Cerebellar cortex (tissue), 1 donor: ENCODE results near the gene SLITRK3.
"Not testable (repeated sequence)": the region's sequence is repeated elsewhere in the genome, so short reads cannot be mapped to it uniquely, and the experiment has no call there.

Experiments used
- DNase-seq: peaks from one replicate; pipeline ENCODE4 v3.0.0-alpha.2; 2015; ENCODE audit warnings: low spot score

SLITRK3 gene

GRCh38 chr3:165192610-165193192 lies 3.5 kb downstream of the SLITRK3 start:
- DNase-seq = peak; percentile 43

GRCh38 chr3:165191491-165191890 lies 4.7 kb downstream of the SLITRK3 start:
- DNase-seq = peak; percentile 53

- DNase-seq = no peak
These were observed 7.7 kb downstream of the SLITRK3 start for GRCh38 chr3:165188452-165188851.

- DNase-seq = peak; percentile 88
These were observed 10.4 kb downstream of the SLITRK3 start for GRCh38 chr3:165185707-165186327.

GRCh38 chr3:165181556-165181955 lies 14.6 kb downstream of the SLITRK3 start:
- DNase-seq = no peak

GRCh38 chr3:165170236-165170635 lies 25.9 kb downstream of the SLITRK3 start:
- no peak for DNase-seq

- no peak for DNase-seq
These were observed 26.8 kb downstream of the SLITRK3 start for GRCh38 chr3:165169368-165169767.

- DNase-seq = no peak
These were observed 33.3 kb downstream of the SLITRK3 start for GRCh38 chr3:165162883-165163282.

- DNase-seq = no peak
These were observed 36.3 kb downstream of the SLITRK3 start for GRCh38 chr3:165159760-165160421.

- no peak for DNase-seq
These were observed 38.2 kb downstream of the SLITRK3 start for GRCh38 chr3:165158011-165158410.

GRCh38 chr3:165156757-165157420 lies 39.3 kb downstream of the SLITRK3 start:
- no peak for DNase-seq

- DNase-seq = no peak
These were observed 47.2 kb downstream of the SLITRK3 start for GRCh38 chr3:165148876-165149441.

GRCh38 chr3:165144271-165144670 lies 51.9 kb downstream of the SLITRK3 start:
- no peak for DNase-seq

GRCh38 chr3:165139918-165140317 lies 56.3 kb downstream of the SLITRK3 start:
- DNase-seq = not testable (repeated sequence)
